ENCODE results near the gene ZBTB48.

ZBTB48 gene

DNA sequence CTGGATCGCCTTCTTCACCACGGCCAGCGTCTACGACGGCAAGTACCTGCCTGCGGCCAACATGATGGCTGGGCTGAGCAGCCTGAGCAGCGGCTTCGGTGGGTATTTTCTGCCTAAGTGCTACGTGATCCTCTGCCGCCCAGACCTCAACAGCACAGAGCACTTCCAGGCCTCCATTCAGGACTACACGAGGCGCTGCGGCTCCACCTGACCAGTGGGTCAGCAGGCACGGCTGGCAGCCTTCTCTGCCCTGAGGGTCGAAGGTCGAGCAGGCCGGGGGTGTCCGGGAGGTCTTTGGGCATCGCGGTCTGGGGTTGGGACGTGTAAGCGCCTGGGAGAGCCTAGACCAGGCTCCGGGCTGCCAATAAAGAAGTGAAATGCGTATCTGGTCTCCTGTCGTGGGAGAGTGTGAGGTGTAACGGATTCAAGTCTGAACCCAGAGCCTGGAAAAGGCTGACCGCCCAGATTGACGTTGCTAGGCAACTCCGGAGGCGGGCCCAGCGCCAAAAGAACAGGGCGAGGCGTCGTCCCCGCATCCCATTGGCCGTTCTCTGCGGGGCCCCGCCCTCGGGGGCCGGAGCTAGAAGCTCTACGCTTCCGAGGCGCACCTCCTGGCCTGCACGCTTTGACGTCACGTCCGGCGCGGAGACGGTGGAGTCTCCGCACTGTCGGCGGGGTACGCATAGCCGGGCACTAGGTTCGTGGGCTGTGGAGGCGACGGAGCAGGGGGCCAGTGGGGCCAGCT is at the start of gene ZBTB48:
Gene ZBTB48, plus strand, starts transcription at position 621 of the 745 bp plus-strand sequence. CDS start 616 bp downstream, outside the sequence.
- 0 out of 2 replicates have a peak, but pooled peaks cover 10% of the 10 kb centered on the region for H3K36me3 ChIP-seq (ENCODE audit: control insufficient read depth, insufficient read depth, low read length)
- peak within 1 kb of the TSS; percentile 84 for H3K4me3 ChIP-seq (ENCODE audit: low read depth, low read length)
- H3K9me3 ChIP-seq (ENCODE audit: control insufficient read depth, insufficient read depth, low read depth, low read length), result no peaks in the 10 kb centered on the region
- H3K27me3 ChIP-seq (ENCODE audit: control insufficient read depth, insufficient read depth, low read length), result no peaks in the 10 kb centered on the region
- peak within 1 kb of the TSS; percentile 59 for H3K9ac ChIP-seq (ENCODE audit: low read length)
- H3K27ac ChIP-seq (ENCODE audit: low read depth, low read length), result peak within 1 kb of the TSS; percentile 53; the same call in 1 of the 2 replicates
- peaks cover 15% of the 10 kb centered on the region for H3K4me1 ChIP-seq (ENCODE audit: control insufficient read depth, insufficient read depth, low read length)

- no peak overlapping the region for H3K4me3 ChIP-seq (ENCODE audit: low read depth, low read length)
- H3K9ac ChIP-seq (ENCODE audit: low read length), result no peak overlapping the region
- peaks cover 84% of the 10 kb centered on the region for H3K36me3 ChIP-seq (ENCODE audit: control insufficient read depth, insufficient read depth, low read length)
- no peaks in the 10 kb centered on the region for H3K27me3 ChIP-seq (ENCODE audit: control insufficient read depth, insufficient read depth, low read length)
- H3K27ac ChIP-seq (ENCODE audit: low read depth, low read length), result no peak overlapping the region
- H3K9me3 ChIP-seq (ENCODE audit: control insufficient read depth, insufficient read depth, low read depth, low read length), result no peaks in the 10 kb centered on the region
- H3K4me1 ChIP-seq (ENCODE audit: control insufficient read depth, insufficient read depth, low read length), result no peaks in the 10 kb centered on the region
Observed at GRCh38 chr1:6530504-6531160, 49.2 kb upstream of the ZBTB48 start.

DNA sequence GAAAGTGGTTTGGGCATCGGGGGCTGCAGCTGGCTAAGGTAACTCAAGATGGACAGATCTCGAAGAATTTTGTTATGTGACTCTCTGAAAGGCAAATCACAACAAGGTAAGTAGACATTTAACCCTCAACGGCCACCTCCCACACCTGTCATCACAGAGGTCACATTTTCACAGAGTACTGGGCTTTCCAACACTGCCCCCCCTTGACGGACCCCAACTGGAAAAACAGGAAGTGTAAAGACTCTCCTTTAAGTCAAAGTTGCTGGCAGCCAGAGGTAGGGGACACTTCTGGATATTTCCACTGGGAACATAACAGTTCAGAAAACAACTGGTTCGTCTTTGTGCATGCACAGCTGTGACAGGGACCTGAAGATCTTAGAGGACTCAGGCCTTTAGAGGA is 47.8 kb upstream of the ZBTB48 start:
- peaks cover 78% of the 10 kb centered on the region for H3K36me3 ChIP-seq (ENCODE audit: control insufficient read depth, insufficient read depth, low read length)
- no peaks in the 10 kb centered on the region for H3K9me3 ChIP-seq (ENCODE audit: control insufficient read depth, insufficient read depth, low read depth, low read length)
- H3K9ac ChIP-seq (ENCODE audit: low read length), result no peak overlapping the region
- H3K4me3 ChIP-seq (ENCODE audit: low read depth, low read length), result no peak overlapping the region
- no peak overlapping the region for H3K27ac ChIP-seq (ENCODE audit: low read depth, low read length)
- H3K27me3 ChIP-seq (ENCODE audit: control insufficient read depth, insufficient read depth, low read length), result no peaks in the 10 kb centered on the region
- H3K4me1 ChIP-seq (ENCODE audit: control insufficient read depth, insufficient read depth, low read length), result no peaks in the 10 kb centered on the region

DNA sequence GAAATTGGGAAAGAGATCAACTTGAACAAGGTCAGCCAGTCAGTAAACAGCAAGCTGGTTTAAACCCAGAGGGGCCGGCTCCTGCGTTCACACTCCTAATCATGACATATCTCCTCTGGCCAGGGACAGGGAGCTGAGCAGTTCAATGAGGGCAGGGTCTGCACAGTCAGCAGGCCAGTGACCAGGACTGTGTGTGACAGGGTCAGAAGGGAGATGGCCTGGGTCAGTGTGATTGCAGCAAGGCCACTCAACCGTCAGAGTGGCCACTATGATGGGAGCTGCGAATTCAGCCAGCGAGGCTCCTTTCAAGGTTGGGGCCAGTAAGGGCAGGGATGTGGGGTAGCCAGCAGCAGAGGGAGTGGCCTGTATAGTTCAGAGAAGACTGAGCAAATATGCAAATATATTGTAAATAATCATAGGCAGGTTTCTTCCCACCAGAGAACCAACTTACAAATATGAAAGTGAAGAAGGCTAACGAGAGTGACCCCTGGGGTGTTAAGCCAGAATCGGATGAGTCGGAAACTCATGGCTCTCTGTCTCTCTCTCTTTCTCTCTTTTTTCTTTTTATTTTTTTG is 45.5 kb upstream of the ZBTB48 start:
- H3K36me3 ChIP-seq (ENCODE audit: control insufficient read depth, insufficient read depth, low read length), result peaks cover 72% of the 10 kb centered on the region
- H3K4me3 ChIP-seq (ENCODE audit: low read depth, low read length), result no peak overlapping the region
- no peak overlapping the region for H3K9ac ChIP-seq (ENCODE audit: low read length)
- no peaks in the 10 kb centered on the region for H3K9me3 ChIP-seq (ENCODE audit: control insufficient read depth, insufficient read depth, low read depth, low read length)
- no peak overlapping the region for H3K27ac ChIP-seq (ENCODE audit: low read depth, low read length)
- H3K27me3 ChIP-seq (ENCODE audit: control insufficient read depth, insufficient read depth, low read length), result no peaks in the 10 kb centered on the region
- no peaks in the 10 kb centered on the region for H3K4me1 ChIP-seq (ENCODE audit: control insufficient read depth, insufficient read depth, low read length)

DNA sequence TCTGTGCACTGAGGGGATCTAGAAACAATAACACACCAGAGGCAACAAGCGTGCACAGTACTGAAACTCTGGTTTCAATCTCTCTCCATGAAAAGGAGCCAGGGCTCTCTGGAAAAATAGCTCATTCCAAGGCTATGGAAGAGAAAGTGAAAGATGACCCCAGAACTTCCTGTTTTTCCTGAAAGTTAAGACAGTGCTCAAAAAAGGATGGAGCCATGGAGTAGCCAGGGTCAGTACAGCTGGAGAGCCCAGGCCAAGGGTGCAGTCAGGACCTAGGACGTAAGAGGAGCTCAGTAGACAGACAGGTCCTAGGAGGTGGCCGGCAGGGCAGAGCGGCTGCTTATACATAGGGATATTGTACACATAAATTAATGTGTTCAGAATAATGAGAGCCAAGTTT is 44.6 kb upstream of the ZBTB48 start:
- H3K4me1 ChIP-seq (ENCODE audit: control insufficient read depth, insufficient read depth, low read length), result no peaks in the 10 kb centered on the region
- no peak overlapping the region for H3K4me3 ChIP-seq (ENCODE audit: low read depth, low read length)
- no peaks in the 10 kb centered on the region for H3K9me3 ChIP-seq (ENCODE audit: control insufficient read depth, insufficient read depth, low read depth, low read length)
- H3K9ac ChIP-seq (ENCODE audit: low read length), result no peak overlapping the region
- no peaks in the 10 kb centered on the region for H3K27me3 ChIP-seq (ENCODE audit: control insufficient read depth, insufficient read depth, low read length)
- no peak overlapping the region for H3K27ac ChIP-seq (ENCODE audit: low read depth, low read length)
- H3K36me3 ChIP-seq (ENCODE audit: control insufficient read depth, insufficient read depth, low read length), result peaks cover 68% of the 10 kb centered on the region

GRCh38 chr1:6536291-6536690 is 43.5 kb upstream of the ZBTB48 start:
- Histone ChIP-seq H3K9me3 (ENCODE audit: control insufficient read depth, insufficient read depth, low read depth, low read length) (no peaks in the 10 kb centered on the region), H3K27ac (ENCODE audit: low read depth, low read length) (no peak overlapping the region), H3K4me3 (ENCODE audit: low read depth, low read length) (no peak overlapping the region), H3K27me3 (ENCODE audit: control insufficient read depth, insufficient read depth, low read length) (no peaks in the 10 kb centered on the region), H3K36me3 (ENCODE audit: control insufficient read depth, insufficient read depth, low read length) (peaks cover 63% of the 10 kb centered on the region), H3K9ac (ENCODE audit: low read length) (no peak overlapping the region), H3K4me1 (ENCODE audit: control insufficient read depth, insufficient read depth, low read length) (no peaks in the 10 kb centered on the region)

DNA sequence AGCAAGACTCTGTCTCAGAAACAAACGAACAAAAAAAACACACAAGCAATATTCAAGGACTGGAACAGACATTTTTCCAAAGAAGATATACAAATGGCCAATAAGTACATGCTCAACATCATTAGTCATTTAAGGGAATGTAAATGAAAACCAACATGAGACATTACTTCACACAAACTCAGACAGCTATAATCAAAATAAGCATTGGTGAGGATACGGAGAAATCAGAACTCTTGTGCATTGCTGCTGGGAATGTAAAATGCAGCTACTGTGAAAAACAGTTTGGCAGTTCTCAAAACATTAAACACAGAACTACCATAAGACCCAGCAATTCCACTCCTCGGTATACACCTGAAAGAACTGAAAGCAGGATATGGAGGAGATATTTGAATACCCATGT is 40.8 kb upstream of the ZBTB48 start:
- Histone ChIP-seq H3K4me3 (ENCODE audit: low read depth, low read length) (no peak overlapping the region), H3K9me3 (ENCODE audit: control insufficient read depth, insufficient read depth, low read depth, low read length) (no peaks in the 10 kb centered on the region), H3K27ac (ENCODE audit: low read depth, low read length) (no peak overlapping the region), H3K9ac (ENCODE audit: low read length) (no peak overlapping the region), H3K27me3 (ENCODE audit: control insufficient read depth, insufficient read depth, low read length) (no peaks in the 10 kb centered on the region), H3K4me1 (ENCODE audit: control insufficient read depth, insufficient read depth, low read length) (no peaks in the 10 kb centered on the region), H3K36me3 (ENCODE audit: control insufficient read depth, insufficient read depth, low read length) (peaks cover 55% of the 10 kb centered on the region)

DNA sequence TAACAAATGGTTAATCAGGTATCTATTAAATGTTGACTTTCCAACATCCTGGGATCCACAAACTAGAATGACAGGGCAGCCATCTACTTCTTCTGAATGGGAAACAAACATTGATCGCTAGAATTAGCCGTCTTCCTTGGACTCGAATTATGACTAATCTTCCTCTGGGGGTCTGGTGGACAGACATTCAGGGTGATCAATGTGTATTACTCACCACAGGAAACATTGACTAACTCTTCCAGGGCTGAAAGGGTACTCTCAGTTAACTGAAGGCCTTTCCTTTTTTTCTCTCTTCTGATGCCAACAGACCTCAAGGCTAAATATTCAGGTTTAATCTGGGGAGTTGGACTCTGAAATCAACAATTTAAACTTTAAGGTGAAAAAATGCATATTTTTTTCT is 35.0 kb upstream of the ZBTB48 start:
- no peak overlapping the region for H3K27ac ChIP-seq (ENCODE audit: low read depth, low read length)
- H3K36me3 ChIP-seq (ENCODE audit: control insufficient read depth, insufficient read depth, low read length), result peaks cover 78% of the 10 kb centered on the region
- H3K4me3 ChIP-seq (ENCODE audit: low read depth, low read length), result no peak overlapping the region

GRCh38 chr1:6545276-6546112 is 34.3 kb upstream of the ZBTB48 start:
- H3K27me3 ChIP-seq (ENCODE audit: control insufficient read depth, insufficient read depth, low read length), result no peaks in the 10 kb centered on the region
- H3K9me3 ChIP-seq (ENCODE audit: control insufficient read depth, insufficient read depth, low read depth, low read length), result no peaks in the 10 kb centered on the region
- H3K4me1 ChIP-seq (ENCODE audit: control insufficient read depth, insufficient read depth, low read length), result no peaks in the 10 kb centered on the region
- H3K36me3 ChIP-seq (ENCODE audit: control insufficient read depth, insufficient read depth, low read length), result peaks cover 81% of the 10 kb centered on the region
- H3K4me3 ChIP-seq (ENCODE audit: low read depth, low read length), result no peak overlapping the region
- H3K27ac ChIP-seq (ENCODE audit: low read depth, low read length), result no peak overlapping the region
- H3K9ac ChIP-seq (ENCODE audit: low read length), result no peak overlapping the region

More for the DNA sequence above, 35.0 kb upstream of the ZBTB48 start:
- Histone ChIP-seq H3K9ac (ENCODE audit: low read length) (no peak overlapping the region), H3K27me3 (ENCODE audit: control insufficient read depth, insufficient read depth, low read length) (no peaks in the 10 kb centered on the region), H3K9me3 (ENCODE audit: control insufficient read depth, insufficient read depth, low read depth, low read length) (no peaks in the 10 kb centered on the region), H3K4me1 (ENCODE audit: control insufficient read depth, insufficient read depth, low read length) (no peaks in the 10 kb centered on the region)

DNA sequence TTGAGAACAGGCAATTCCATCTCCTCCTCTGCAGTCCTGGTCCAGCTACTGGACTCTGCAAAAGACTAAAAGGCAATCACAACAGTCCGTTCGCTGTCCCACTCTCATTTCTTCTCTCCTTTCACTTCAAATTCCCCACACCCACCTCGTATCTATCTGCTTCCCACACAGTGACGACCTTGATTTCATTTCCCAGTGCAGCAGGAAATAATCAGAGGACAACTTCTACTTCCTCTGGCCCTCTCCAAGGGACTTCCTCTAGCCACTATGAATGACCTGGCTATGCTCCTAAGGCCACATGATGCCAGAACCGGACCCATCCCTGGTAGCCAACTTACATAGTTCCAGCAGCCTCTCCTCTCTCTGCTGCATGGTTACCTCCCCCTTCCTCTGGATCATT is 33.5 kb upstream of the ZBTB48 start:
- Histone ChIP-seq H3K36me3 (ENCODE audit: control insufficient read depth, insufficient read depth, low read length) (peaks cover 86% of the 10 kb centered on the region), H3K4me1 (ENCODE audit: control insufficient read depth, insufficient read depth, low read length) (no peaks in the 10 kb centered on the region), H3K27me3 (ENCODE audit: control insufficient read depth, insufficient read depth, low read length) (no peaks in the 10 kb centered on the region), H3K9ac (ENCODE audit: low read length) (no peak overlapping the region), H3K4me3 (ENCODE audit: low read depth, low read length) (no peak overlapping the region), H3K27ac (ENCODE audit: low read depth, low read length) (no peak overlapping the region), H3K9me3 (ENCODE audit: control insufficient read depth, insufficient read depth, low read depth, low read length) (no peaks in the 10 kb centered on the region)

All from HUES6 (cell line).